IPS-15b (cell line): ENCODE measurements around the gene FTO.

Source experiments
- H3K27me3 ChIP-seq: one replicate; pipeline ENCODE4 v1.6.1; 2013; ENCODE audit warnings: low read length; ENCODE audit not compliant: control insufficient read depth, insufficient read depth
- H3K36me3 ChIP-seq: one replicate; pipeline ENCODE4 v1.6.1; 2013; ENCODE audit warnings: low read length; ENCODE audit not compliant: control insufficient read depth, insufficient read depth
- H3K4me1 ChIP-seq: one replicate; pipeline ENCODE4 v1.6.1; 2013; ENCODE audit warnings: mild to moderate bottlenecking, low read length; ENCODE audit not compliant: control insufficient read depth, insufficient read depth
- H3K4me3 ChIP-seq: one replicate; pipeline ENCODE4 v1.5.1; 2013; ENCODE audit warnings: low read depth, low read length
- H3K9ac ChIP-seq: one replicate; pipeline ENCODE4 v1.6.1; 2013; ENCODE audit warnings: low read depth, mild to moderate bottlenecking, low read length
- H3K9me3 ChIP-seq: one replicate; pipeline ENCODE4 v1.6.1; 2013; ENCODE audit warnings: mild to moderate bottlenecking, low read length; ENCODE audit not compliant: control insufficient read depth, insufficient read depth

The FTO gene

DNA sequence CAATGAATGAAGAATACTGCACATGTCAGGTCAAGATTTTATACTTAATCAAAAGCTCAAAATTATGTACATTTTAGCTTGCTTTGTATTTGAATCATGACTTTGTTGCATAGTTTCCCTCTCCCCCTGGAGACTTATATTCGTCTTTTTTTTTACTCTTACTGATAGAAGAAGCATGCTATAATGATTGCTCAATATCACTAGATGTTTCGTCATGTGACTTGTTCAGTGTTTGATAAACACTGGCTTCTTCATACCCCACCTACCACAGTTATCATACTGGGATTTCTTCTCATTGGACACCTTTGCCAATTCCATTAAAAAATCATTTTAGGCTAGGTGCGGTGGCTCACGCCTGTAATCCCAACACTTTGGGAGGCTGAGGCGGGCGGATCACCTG lies 148.7 kb downstream of the FTO start:
- H3K36me3 ChIP-seq: no peaks in the 10 kb centered on the region

DNA sequence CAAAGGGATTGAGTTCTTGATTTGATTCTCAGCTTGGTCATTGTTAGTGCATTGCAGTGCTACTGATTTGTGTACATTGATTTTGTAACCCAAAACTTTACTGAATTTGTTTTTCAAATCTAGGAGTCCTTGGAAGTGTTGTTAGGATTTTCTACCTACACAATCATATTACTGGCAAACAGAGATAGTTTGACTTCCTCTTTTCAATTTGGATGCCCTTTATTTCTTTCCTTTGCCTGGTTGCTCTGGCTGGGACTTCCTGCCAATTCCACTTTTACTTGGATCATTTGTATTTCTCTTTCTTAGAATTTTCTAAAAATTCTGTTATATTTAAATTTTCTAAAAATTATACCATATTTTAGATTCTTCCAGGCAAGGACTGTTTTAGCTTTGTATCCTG lies 151.1 kb downstream of the FTO start:
- Histone ChIP-seq H3K36me3 (no peaks in the 10 kb centered on the region), H3K9me3 (no peaks in the 10 kb centered on the region), H3K4me3 (no peak overlapping the region), H3K4me1 (peaks cover under 1% of the 10 kb centered on the region), H3K27me3 (no peaks in the 10 kb centered on the region), H3K9ac (no peak overlapping the region)

More for the DNA sequence above, 148.7 kb downstream of the FTO start:
- H3K27me3 ChIP-seq: no peaks in the 10 kb centered on the region
- no peak overlapping the region for H3K9ac ChIP-seq
- no peaks in the 10 kb centered on the region for H3K9me3 ChIP-seq
- peaks cover 13% of the 10 kb centered on the region for H3K4me1 ChIP-seq
- no peak overlapping the region for H3K4me3 ChIP-seq

DNA sequence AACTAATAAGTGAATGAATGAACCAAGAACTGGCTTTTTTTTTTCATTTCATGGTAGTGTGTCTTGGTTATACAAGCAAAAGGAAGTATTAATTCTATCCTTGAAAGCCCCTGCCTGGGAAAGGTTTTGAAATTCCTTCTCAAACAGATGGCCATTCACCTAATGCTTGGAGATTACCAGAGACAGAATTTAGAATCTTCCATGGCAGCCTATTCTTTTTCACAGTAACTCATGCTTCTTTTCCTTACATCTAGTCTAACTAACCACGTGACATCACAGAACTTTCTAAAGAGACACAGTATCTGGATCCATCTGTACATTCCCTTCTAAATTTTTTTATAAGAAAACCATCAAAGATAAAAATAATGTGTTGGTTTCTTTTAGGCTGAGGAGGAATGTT lies 151.6 kb downstream of the FTO start:
- no peak overlapping the region for H3K4me3 ChIP-seq

DNA sequence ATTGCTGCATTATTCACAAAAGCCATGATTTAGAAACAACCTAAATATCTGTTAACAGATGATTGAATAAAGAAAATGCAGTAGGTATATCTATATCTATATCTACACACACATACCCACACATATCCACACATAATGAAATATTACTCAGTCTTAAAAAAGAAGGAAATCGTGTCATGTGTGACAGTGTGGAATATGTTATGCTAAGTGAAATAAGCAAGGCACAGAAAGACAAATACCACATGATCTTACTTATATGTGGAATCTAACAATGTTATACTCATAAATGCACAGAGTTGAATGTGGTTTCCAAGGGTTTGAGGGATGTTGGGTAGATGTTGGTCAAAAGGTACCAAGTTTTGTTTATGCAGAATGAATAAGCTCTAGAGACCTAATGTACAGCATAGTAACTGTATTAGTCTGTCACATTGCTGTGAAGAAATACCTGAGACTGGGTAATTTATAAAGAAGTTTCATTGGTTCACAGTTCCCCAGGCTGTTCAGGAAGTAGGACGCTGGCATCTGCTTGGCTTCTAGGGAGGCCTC lies 156.1 kb downstream of the FTO start:
- H3K9me3 ChIP-seq: no peaks in the 10 kb centered on the region

More for the DNA sequence above, 151.6 kb downstream of the FTO start:
- Histone ChIP-seq H3K27me3 (no peaks in the 10 kb centered on the region), H3K36me3 (no peaks in the 10 kb centered on the region), H3K4me1 (no peaks in the 10 kb centered on the region), H3K9ac (no peak overlapping the region), H3K9me3 (no peaks in the 10 kb centered on the region)

DNA sequence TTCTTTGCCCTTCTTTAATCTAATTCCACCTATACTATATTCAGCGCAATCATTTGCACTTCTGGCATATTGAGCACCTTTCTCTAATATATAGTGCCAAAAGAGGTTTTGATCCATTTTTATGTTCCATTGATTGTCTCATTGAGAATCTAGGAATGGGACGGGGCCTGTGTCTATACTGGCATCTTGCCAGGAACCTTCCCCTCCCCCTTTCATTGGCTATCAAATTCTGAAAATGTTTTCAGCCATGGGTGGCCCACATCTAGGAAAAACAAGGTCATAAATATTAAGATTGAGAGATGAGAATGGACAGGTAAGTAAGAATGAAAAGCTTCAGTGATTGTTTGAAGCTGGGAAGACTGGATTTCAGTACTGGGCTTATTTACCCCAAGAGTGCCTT lies 159.9 kb downstream of the FTO start:
- Histone ChIP-seq H3K27me3 (no peaks in the 10 kb centered on the region), H3K9me3 (no peaks in the 10 kb centered on the region), H3K4me1 (peaks cover 13% of the 10 kb centered on the region), H3K9ac (no peak overlapping the region), H3K36me3 (no peaks in the 10 kb centered on the region), H3K4me3 (no peak overlapping the region)

More for the DNA sequence above, 156.1 kb downstream of the FTO start:
- Histone ChIP-seq H3K4me3 (no peak overlapping the region), H3K27me3 (no peaks in the 10 kb centered on the region), H3K36me3 (no peaks in the 10 kb centered on the region), H3K4me1 (peaks cover 4% of the 10 kb centered on the region), H3K9ac (no peak overlapping the region)

DNA sequence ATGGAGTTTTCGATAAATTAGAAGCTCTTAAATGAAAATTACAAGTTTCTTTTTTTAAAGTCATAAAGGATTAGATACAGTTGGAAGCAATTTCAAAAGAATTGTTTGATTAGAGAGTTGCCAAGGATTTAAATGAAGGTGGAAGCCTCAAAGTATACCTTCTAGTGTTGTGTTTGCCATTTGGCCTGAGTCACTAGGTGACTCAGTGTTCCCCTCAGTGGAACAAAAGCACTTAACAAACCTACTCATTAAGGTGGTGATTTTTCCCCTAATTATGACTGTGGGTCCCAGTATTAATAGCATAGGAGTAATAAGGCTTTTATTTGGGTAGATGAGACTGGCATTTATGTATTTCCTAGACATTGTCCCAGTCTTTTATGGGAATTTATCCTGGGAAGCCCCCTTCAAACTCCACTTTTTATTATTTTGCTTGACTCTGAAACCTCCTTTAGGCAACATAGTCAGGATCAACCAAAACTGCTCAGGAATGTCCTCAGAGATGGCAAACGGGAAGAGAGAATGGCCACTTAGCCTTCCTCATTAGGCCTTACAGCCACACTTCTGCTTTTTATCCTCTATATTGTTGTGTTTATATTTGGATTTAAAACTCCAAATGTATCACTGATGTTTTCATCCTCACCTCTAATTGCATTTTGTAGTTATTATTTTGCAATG lies 161.0 kb downstream of the FTO start:
- H3K36me3 ChIP-seq: no peaks in the 10 kb centered on the region
- no peak overlapping the region for H3K9ac ChIP-seq
- H3K9me3 ChIP-seq: no peaks in the 10 kb centered on the region
- H3K4me1 ChIP-seq: peaks cover 13% of the 10 kb centered on the region
- H3K4me3 ChIP-seq: no peak overlapping the region
- no peaks in the 10 kb centered on the region for H3K27me3 ChIP-seq

DNA sequence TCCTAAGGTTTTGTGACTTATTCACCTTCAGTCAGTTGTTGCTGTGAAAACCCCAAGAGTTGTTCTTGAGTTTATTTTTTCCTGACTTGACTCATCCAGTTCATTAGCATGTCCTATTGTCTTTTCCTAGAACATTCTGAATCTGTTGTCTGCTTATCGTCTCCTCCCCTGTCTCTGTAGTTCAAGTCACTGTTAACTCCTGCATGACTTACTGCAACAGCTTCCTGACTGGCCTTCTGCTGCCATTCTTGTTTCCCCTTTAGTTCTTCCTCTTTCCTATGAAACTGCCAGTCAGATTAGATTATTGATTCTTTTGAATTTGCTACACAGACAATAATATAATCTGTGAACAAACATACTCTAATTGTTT lies 161.5 kb downstream of the FTO start:
- H3K27me3 ChIP-seq: no peaks in the 10 kb centered on the region
- no peak overlapping the region for H3K9ac ChIP-seq
- no peaks in the 10 kb centered on the region for H3K9me3 ChIP-seq
- peaks cover 13% of the 10 kb centered on the region for H3K4me1 ChIP-seq
- H3K36me3 ChIP-seq: no peaks in the 10 kb centered on the region
- no peak overlapping the region for H3K4me3 ChIP-seq

DNA sequence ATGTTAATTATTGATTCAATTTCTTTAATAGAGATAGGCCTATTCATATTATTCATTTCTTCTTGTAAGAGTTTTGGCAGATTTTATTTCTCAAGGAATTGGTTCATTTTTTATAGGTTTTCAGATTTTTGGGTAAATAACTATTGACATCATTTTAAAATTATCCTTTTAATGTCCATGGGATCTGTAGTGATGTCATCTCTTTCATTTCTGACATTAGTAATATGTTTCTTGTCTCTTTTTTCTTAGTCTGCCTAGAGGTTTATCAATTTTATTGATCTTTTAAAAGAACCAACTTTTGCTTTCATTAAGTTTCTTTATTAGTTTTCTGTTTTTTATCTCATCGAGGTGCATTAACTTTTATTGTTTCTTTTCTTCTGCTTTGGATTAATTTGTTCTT lies 162.6 kb downstream of the FTO start:
- Histone ChIP-seq H3K4me1 (peaks cover 13% of the 10 kb centered on the region), H3K9ac (no peak overlapping the region), H3K27me3 (no peaks in the 10 kb centered on the region), H3K36me3 (no peaks in the 10 kb centered on the region), H3K9me3 (no peaks in the 10 kb centered on the region), H3K4me3 (no peak overlapping the region)

DNA sequence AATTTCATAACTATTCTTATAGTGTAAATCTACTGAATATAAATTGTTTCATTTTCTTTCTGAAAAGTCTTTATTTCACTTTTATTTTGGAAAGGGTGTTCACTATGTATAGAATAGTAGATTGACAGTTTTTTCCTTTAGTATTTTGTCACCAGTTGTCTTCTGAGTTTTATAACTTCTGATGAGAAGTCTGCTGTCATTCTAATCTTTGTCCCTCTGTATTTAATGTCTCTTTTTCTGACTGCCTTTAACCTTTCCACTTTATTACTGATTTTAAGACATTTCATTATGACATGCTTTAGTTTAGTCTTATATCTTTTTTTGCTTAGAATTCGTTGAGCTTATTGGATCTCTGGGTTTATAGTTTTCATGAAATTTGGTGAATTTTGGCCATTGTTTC lies 166.9 kb downstream of the FTO start:
- Histone ChIP-seq H3K4me1 (peaks cover 1% of the 10 kb centered on the region), H3K9ac (no peak overlapping the region), H3K27me3 (no peaks in the 10 kb centered on the region), H3K36me3 (no peaks in the 10 kb centered on the region), H3K4me3 (no peak overlapping the region), H3K9me3 (no peaks in the 10 kb centered on the region)

DNA sequence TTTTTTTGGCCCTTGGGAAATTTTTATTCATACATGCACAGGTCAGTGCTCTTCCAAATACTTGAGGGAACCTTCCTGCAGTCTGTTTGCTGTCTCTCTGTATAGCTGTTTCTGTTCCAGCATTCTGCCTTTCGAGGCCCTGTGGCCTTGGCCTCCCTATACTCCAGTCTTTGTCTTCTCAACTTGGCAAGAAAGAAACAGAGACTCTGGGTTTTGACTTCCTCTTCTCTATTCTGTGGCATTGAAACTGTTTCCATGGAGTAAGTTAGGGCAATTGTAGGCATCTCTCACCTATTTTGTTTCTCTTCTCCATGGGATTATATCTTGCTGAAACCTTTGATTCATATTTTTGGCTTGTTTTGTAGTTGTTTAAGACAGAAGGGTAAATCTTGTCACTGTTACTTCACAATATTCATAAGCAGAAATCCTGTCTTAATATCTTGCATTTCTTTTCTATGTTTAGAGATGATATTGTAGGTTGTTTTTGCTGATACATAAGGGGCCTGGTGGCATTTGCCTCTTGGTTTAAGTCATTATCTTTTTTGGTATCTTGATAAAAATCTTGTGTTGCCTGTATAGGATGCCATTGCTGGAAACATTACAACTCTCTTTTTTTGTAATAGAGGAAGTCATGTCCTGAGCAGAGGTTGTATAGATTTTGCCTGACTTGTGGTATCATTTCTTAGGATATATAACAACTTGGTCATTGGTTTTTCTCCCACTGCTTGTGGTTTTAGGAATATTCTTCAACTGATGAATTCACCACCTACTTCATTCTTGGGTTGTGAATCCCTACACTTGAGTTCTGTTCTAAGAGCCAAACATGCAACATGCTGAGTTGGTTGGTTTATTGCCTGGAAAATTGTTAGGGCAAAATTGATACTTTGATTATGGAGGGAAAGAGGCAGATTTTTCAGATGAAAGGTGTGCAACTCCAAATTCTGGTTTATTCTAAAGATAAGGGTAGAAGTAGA lies 168.6 kb downstream of the FTO start:
- Histone ChIP-seq H3K9me3 (no peaks in the 10 kb centered on the region), H3K4me3 (no peak overlapping the region), H3K27me3 (no peaks in the 10 kb centered on the region), H3K36me3 (no peaks in the 10 kb centered on the region), H3K9ac (no peak overlapping the region), H3K4me1 (no peaks in the 10 kb centered on the region)

DNA sequence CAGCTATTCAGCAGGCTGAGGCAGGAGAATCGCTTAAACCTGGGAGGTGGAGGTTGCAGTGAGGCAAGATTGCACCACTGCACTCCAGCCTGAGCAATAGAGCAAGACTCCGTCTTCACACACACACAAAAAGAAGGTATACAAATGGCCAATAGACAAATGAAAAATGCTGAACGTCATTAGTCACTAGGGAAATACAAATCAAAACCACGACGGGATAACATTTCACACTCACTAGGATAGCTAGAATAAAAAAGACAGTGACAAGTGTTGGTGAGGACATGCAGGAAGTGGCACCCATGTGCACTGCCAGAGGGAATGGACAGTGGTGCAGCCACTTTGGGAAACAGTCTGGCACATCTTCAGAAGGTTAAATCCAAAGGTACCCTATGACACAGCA lies 172.9 kb downstream of the FTO start:
- Histone ChIP-seq H3K27me3 (no peaks in the 10 kb centered on the region), H3K36me3 (no peaks in the 10 kb centered on the region), H3K4me1 (no peaks in the 10 kb centered on the region), H3K9ac (no peak overlapping the region), H3K9me3 (no peaks in the 10 kb centered on the region), H3K4me3 (no peak overlapping the region)

DNA sequence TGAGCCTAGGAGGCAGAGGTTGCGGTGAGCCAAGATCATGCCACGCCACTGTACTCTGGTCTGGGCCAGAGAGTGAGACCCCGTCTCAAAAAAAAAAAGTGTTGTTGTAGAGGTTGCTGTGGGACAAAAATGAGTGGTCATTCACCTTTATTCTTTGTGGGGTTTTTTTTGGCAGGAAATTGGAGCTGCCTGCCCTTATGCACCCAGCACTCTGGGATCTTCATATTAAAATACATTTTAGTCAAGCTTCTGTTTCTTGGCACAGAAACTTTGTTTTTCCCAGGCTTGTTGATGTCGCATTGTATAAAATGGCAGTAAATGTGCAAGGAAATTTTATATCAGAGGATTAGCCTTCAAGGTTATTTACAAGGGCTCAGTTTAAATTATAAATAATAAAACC lies 174.3 kb downstream of the FTO start:
- H3K9me3 ChIP-seq: no peaks in the 10 kb centered on the region
- H3K27me3 ChIP-seq: no peaks in the 10 kb centered on the region
- H3K9ac ChIP-seq: no peak overlapping the region
- H3K4me1 ChIP-seq: no peaks in the 10 kb centered on the region
- no peaks in the 10 kb centered on the region for H3K36me3 ChIP-seq
- H3K4me3 ChIP-seq: no peak overlapping the region
